Kidney capillary endothelial cell (primary cell): ENCODE data around the gene CEP131.

ENCODE experiments used
- DNase-seq: peaks from one replicate; pipeline ENCODE4 v3.0.0-alpha.2; 2018; ENCODE audit warnings: low spot score

Gene CEP131

DNA sequence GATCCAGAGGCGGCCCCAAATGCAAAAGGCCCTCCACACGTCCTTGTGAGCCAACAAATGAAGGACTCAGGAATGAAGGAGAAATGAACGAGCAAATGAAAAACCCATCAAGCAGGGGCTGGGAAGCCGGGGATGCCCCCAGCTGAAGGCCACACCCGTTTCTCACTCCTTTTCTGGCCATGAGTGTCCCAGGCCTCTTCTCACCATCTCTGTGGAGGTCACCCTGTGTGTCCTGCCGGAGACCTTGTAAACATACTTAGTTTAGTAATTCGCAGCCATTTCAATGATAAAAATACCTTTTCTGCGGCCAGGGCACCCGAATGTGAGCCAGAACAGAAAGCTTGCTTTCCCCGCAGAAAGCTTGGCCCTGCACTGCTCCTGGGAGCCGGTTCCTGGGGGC is 35.6 kb downstream of the CEP131 start:
- no peak for DNase-seq

DNA sequence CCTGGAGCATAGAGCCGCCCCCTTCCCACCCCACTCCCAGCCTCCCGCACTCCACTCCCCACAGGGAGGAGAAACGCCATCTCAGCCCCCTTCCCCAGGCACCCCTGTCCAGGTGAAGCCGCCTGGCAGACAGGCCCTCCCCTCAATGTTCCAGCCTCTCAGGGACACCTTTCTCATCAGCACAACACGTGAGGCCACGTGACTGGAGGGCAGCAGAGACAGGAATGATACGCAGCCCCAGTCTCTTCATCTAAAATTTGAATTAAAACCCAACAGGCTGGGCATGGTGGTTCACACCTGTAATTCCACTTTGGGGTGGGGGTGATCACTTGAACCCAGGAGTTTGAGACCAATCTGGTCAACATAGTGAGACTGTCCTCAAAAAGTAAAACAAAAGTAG is 36.6 kb downstream of the CEP131 start:
- DNase-seq: no peak

DNA sequence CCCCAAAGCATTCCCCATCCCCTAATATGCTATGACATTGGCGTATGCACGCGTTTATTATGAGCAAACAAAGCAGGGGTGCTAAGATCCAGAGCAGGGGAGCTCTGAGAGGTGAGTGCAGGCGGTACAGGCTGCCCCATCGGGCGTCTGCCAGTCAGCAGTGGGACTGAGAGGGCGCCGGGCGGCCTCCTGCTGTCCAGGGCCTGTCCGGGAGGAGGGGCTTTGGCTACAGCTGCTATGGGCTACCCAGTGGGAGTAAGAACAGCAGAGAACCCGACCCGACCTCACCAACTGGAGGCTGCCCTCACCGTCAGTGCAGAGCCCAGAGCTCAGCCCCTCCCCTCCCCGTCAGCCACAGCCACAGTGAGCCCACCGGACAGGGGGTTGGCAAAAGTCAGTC is 38.2 kb downstream of the CEP131 start:
- no peak for DNase-seq

DNA sequence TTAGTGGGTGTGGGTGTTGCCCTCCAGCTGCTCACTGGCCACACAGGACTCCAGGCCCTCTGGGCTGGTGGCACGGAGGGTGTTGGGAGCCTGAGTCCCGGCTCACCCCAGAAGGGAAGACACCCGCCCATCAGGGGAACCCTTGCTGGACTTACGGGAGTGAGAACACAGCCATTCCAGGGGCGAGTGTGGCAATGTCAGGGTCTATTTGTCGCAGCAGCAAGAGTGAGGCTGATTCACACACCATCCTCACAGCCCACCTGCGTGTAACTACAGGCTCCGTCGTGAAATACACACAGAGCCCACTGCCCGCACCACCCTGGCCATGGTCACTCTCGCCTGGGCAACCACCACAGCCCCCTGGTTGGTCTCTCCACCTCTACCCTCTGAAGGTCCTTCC is 39.0 kb downstream of the CEP131 start:
- DNase-seq: no peak

DNA sequence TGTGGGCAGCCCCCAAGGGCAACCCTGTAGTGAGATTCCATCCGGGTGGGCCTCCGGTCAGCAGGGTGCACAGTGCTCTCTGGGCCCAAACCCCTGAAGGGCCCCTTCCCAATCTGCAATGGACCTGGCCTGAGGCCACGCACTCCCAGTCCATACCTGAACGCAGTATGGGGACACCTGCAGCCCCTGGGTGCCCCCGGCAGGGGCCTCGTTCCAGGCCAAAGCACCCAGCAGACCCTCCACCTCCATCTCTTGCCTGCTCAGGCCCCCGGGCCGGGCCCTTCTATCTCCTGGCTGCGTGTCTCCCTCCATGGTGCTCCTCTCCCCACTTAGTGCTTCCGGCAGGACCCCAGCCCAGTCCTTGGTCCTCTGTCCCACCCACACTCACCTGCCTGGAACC is 39.4 kb downstream of the CEP131 start:
- no peak for DNase-seq

DNA sequence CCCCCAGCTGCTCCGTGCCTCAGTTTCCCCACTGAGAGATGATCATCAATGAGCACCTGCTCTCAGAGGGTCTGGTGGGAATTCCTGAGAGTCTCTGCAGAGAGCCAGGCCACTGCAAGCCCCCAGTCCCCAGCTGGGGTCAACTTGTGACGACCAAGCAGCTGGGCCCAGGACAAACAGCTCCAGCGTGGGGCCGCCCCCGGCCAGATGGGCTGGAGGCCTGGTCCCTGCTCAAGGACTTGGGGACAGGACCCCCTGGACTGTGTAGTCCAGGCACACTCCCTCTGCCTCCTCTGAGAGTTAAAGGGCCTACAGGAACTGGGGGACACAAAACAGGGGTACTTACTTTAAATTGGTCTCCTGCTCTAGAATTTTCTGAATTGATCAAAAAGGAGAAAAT is 40.2 kb downstream of the CEP131 start:
- DNase-seq: no peak

DNA sequence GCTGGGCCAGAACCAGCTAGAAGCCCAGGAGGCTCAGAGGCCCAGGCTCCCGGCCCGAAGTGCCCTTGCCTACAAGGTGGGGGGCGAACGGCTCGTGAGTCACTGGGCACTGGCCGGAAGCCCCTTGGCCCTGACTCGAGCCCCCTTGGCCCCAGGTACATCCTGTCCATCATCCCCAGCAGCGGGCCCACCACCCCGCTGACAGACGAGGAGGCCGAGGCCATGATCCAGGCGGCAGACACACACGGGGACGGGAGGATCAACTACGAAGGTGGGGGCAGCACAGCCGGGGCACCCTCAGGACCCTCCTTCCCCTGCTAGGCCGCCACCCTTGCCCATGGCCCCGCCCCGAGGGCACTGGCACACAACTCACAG is 41.0 kb downstream of the CEP131 start:
- no peak for DNase-seq

DNA sequence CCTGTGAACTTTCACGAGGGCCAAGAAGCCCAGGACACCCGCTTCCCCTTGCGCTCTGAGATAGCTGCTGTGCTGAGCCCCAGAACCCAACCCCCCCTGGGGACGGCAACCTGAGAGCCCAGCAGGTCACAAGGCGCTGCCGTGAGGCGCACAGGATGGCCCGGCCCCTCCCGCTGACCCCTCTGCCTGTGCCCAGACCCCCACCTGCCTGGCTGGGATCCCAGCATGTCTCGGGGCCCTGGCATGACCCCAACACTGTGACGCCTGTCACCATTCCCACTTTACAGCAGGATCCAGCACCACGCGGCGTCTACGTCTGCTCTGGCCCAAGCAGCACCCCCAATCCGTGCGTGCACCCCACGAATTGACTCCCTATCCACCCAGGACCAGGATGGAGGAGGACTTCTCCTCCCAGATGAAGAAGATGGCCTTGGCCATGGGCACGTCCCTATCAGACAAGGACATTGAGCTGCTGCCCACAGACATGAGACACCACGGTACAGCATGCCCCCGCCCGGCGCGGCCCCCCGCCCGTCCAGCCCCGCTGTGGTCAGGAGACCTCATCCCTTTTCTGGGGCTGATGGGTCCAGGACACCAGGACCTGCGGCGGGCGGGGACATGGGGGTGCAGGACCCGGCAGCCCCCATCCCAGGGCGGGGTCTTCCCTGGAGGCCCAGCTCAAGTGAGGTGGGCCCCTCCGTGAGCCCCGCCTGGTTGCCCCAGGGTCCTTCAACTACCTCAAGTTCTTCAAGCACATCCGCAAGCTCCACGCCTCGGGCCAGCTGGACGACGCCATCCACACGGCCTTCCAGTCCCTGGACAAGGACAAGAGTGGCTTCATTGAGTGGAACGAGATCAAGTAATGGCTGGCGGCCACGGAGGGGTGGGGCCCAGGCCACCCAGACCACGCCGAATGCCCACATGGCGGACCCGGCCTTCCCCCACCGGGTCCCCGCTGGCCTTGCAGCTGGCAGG is 41.6 kb downstream of the CEP131 start:
- no peak for DNase-seq

DNA sequence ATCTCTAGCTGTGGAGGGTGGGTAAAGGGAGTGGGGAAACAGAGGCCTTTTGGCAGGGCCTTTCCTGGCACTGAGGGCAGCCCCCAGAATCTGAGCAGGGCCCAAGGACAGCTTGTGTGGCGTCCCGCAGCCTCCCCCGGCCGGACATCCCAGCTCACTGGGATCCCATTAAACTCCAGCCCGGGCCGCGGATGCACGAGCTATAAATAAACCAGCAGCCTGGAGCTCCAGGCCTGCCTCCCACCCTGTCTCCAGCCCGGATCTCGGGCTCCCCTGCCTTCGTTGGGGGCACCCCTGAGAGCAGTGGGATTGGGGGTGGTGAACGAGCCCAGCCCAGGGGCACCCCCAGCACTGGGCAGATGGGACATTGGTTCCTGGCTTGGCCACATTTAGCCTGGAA is 42.9 kb downstream of the CEP131 start:
- no peak for DNase-seq

DNA sequence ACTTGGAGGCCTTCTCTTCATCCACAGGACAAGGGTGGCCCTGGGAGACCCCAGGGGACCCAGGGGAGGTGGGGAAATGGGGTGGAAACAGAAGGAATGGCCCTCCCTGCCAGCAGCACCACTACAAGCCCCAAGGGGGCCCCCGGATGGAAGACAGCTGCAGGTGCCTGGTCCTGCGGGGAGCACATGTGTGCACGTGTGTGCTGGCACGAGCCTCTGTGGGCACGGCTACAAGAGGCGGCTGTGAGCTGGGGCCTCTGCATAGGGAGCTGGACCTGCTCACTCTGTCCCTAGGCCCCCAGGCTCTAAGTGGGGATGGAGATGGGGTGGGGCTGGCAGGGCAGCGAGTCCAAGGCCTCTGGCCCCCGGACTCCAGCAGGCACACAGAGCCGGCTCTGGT is 43.5 kb downstream of the CEP131 start:
- DNase-seq: no peak

DNA sequence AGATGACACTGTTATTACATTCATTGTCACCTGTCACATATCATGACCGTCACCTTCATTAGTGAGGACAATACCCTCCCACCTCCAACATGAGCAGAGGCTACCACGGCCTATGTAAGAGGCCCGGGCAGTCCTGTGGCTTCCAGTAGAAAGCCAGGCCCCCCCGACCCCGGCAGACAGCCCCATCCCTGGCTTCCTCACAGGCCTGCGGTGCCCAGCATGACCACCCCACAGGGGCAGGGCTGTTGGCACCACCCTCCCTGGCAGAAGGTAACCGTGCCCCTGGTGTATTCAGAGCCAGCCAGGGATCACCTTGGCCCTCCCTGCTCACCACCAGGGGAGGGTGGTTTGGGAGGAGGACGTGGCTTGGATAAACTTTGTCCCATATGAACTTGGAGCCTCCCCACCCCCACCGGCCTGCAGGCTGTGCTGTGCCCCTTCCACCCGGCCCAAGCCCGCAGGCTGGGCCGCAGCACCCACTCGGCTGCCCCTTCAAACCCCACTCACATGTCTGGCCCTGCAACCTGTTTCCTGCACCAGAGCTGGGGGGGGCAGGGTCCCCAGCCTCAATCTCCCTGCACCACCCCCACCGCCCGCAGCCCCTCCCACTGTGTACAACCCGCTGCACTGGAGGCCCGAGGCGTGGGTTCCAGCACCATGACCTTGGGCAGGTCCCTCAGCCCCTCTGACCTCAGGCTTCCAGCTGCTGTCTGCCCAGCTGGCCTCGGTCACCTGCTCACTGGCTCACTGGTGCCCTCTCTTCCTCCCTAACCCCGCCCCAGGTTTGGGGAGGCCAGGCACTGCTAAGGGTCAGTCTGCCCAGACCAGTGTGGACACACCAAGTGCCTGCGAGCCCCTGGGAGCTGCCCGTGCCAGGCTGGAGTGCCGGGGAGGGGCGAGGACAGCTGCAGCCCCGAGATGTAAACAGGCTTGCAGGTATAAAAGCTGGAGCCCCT is 44.4 kb downstream of the CEP131 start:
- no peak for DNase-seq

DNA sequence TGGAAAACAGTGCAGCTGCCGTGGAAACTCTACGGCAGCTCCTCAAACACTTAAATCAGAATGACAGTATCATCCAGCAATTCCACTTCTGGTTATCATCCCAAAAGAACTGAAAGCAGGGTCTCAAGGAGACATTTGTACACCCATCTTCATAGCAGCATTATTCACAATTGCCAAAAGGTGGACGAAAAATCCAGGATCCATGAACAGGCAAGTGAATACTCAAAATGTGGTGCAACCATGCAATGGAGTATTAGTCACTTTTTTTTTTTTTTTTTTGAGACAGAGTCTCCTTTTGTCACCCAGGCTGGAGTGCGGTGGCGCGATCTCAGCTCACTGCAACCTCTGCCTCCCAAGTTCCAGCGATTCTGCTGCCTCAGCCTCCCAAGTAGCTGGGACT is 46.1 kb downstream of the CEP131 start:
- no peak for DNase-seq

DNA sequence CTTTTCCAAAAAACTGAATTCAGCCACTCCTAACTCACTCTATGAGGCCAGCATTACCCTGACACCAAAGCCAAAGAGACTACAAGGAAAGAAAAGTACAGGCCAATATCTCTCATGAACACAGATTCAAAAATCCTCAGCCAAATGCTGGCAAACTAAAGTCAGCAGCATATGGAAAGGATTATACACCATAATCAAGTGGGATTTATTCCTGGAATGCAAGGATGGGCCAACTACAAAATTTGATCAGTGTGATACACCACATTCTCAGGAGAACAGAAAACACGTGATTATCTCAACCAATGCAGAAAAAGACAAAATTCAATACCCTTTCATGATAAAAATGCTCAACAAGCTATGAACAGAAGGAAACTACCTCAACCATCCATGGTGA is 49.0 kb downstream of the CEP131 start:
- DNase-seq: no peak

DNA sequence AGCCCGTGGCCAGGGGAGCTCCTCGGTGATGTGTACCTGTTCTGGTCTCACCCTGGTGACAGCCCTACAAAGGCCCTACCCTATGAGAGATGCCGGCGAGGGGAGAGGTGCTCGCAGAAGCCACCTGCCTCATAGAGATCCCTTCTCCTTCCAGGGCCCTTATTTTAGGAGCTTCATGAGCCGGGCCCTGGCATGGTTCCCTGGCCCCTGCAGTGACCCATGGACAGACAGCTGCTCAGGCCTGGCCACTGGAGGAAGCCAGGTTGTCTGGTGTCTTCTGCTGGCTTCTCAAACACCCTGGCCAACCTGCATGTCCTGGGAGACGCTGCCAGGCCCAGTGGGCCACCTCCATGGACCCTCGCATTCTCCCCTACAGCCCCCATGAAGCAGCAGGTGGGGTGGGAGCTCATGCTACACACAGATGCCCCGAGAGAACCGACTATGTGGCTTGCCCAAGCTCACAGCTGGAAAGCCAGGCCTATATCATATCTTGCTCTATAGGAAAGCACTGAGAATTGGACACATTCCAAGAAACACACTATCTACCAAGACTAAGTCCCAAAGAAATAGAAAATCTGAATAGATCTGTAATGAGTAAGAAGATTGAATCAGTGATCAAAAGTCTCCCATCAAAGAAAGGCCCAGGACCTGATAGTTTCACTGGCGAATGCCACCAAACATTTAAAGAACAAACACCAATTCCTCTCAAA is 49.6 kb downstream of the CEP131 start:
- no peak for DNase-seq

DNA sequence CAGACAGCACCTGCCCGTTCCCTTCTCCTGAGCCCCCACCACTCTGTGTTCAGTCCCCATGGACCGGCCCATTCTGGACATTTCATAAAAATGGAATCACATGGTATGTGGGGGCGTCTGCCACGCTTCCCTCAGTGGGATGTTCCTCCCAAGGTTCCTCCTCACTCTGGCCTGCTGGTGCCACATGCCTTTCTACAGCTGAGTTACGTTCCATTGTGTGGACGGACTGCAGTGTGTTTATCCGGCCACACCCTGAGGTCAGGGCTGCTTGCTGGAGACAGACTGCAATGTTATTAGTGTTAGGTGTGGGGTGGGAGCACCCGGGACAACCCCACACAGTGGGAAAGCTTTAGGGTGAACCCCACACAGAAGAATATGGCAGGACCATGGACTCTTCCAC is 50.8 kb downstream of the CEP131 start:
- no peak for DNase-seq

DNA sequence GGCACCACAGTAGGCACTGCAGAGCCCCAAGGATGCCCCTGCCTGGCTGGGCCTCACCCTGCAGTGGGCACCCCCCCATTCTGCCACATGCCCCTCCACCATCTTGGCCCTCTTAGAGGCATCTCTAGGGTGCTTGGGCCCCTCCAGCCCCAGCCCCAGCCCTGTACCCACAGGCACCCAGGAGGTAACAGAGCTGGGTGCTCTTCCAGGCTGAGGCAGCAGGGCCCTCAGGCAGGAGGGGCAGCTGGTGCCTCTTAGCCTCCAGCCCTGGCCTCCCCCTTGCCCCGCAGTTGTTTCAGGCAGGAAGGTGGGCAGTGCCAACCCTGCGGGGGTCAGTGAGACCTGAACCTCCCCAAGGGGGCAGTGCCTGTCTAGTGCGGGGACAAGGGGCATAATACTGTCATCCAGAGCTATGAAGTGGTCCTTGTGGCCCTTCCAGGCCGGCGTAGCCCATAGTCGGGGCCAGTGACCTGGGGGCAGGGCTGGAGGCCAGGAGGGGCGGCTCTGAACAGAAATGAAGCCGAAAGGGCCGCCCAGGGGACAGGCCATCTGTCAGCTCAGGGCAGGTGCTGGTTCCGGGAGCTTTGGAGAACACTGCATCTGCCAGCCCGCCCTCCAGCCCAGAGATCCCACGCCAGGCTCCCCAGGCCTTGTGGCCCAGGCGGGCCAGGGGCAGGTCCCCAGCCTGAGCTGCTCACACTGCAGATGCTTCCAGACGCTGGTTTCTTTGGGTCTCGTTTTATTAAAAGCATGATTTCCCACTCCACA is 51.9 kb downstream of the CEP131 start:
- DNase-seq: no peak

DNA sequence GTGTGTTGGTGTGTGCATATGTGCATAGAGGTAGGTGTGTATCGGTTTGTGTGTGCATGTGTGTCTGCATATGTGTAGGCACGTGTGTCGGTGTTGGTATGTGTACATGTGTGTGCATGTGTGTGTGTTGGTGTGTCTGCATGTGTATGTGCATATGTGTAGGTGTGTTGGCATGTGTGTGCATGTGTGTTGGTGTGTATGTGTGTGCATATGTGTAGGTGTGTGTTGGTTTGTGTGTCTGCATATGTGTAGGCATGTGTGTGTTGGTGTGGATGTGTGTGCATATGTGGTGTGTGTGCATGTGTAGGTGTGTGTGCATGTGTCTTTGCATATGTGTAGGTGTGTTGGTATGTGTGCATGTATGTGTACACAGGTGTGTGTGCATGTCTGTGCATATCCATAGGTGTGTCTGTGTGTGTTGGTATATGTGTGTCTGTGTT is 52.9 kb downstream of the CEP131 start:
- no peak for DNase-seq

DNA sequence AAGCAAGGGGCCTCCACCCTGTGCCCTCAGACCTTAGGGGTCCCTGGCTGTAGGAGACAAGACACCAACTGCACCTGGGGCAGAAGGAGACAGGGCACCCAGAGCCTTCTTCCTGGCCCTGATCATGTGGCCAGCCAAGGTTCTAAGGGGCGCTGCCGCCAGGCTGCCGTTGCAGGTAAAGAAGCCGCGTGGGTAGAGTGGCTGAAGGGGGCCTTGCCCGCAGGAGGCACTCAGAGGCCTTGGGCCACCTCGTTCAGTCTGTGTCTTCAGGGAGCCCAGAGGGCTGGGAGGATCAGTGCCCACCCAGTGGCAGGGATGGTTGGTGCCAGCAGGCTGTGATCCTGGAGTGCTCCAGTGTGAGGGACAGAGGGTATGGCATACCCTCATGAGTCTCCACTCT is 55.1 kb downstream of the CEP131 start:
- no peak for DNase-seq

DNA sequence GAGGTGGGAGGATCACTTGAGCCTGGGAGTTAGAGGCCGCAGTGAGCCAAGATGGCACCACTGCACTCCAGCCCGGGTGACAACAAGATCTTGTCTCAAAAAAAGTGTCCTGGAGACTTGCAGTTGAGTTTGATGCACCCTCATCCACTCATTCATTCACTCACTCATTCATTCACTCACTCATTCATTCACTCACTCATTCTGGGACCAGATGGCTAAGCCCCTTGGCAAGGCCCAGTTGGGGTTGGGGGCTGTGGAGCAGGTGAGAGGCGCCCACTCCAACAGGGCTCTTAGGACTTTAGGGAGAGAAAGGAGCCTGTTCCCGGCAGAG is 55.6 kb downstream of the CEP131 start:
- no peak for DNase-seq

DNA sequence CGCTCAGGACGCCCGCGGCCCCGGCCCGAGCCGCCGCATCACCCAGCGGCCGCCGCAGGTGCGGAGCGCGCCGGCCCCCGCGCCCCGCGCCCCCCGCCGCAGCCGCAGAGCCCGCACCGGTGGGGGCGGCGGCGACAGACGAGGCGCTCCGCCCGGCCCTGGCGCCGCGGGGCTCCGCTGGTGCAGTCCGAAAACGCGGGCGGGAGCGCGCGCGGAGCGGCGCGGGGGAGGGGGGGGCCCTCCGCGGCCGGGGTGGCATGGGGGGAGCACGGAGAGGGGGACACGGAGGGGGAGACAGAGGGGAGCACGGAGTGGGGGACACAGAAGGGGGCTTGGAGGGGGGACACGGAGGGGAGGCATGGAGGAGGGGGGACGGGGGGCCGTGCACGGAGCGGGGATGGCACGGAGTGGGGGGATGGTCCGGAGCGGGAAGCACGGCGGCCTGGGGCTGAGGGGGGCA is 56.7 kb downstream of the CEP131 start, which contains the start of gene AATK:
Gene AATK (minus strand): TSS at position 189 of the 460 bp plus-strand sequence. CDS start 229 bp downstream, outside the sequence.
- no peak for DNase-seq

DNA sequence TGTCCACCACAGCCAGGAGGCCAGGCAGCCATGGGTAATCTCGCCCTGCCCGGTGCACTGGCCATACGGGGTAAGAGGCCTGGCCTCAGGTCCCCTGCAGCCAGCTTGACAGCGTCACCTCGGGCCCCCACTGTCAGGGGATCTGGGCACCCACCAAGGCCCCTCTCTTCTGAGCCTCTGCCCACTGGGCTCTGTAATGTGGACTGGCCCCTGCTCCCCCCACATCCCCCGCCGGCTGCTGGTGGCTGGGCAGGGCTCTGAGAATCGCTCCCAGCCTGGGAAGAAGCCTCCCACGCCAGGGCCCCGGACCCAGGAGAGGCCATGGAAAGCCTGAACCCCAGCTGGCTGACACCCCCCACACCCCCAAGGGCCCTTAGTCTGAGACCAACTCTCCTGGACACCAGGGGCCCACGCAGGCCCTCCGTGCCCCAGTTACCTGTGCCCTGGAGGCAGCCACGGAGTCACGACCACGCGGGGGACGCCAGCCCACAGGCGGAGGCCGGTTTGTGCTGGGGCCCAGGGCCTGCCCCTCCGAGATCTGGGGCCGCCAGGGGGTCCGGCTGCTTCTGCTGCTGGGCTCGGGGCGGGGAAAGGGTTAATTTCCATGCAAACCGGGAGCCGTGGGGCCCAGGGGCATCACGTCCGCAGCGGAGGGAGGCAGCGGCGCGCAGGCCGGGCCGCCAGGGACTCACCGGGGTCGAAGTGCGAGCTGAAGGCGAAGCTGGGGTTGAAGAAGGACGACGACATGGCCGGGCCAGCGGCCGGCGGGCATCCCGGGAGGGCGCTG is 57.3 kb downstream of the CEP131 start, which contains the start of gene PVALEF:
Gene PVALEF (plus strand): TSS at position 262 of the 787 bp plus-strand sequence. CDS start 15,720 bp downstream, outside the sequence.
- DNase-seq: no peak
